GM12874 (cell line): ENCODE measurements around the gene CTNNA3.

Experiments used
- TF ChIP-seq, protein P1 (sequence below): IDR thresholded peaks from 2 replicates; pipeline ENCODE4 v1.5.1; 2011; ENCODE audit warnings: low read depth, mild to moderate bottlenecking, control low read depth, low read length, moderate library complexity; ENCODE audit not compliant: insufficient read depth

The CTNNA3 gene

DNA sequence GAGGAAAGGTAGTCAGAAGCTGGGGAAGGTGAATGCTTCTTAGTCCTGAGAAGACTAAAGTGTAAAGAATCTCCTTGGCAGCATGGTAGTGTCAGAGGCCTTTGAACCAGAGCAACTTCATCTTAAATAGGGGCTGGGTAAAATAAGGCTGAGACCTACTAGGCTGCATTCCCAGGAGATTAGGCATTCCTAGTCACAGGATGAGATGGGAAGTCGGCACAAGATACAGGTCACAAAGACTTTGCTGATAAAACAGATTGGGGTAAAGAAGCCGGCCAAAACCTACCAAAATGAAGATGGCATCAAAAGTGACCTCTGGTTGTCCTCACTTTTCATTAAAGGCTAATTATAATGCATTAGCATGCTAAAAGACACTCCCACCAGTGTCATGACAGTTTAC is 418.6 kb downstream of the CTNNA3 start:
- TF ChIP-seq, protein P1, sequence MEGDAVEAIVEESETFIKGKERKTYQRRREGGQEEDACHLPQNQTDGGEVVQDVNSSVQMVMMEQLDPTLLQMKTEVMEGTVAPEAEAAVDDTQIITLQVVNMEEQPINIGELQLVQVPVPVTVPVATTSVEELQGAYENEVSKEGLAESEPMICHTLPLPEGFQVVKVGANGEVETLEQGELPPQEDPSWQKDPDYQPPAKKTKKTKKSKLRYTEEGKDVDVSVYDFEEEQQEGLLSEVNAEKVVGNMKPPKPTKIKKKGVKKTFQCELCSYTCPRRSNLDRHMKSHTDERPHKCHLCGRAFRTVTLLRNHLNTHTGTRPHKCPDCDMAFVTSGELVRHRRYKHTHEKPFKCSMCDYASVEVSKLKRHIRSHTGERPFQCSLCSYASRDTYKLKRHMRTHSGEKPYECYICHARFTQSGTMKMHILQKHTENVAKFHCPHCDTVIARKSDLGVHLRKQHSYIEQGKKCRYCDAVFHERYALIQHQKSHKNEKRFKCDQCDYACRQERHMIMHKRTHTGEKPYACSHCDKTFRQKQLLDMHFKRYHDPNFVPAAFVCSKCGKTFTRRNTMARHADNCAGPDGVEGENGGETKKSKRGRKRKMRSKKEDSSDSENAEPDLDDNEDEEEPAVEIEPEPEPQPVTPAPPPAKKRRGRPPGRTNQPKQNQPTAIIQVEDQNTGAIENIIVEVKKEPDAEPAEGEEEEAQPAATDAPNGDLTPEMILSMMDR = no peak

DNA sequence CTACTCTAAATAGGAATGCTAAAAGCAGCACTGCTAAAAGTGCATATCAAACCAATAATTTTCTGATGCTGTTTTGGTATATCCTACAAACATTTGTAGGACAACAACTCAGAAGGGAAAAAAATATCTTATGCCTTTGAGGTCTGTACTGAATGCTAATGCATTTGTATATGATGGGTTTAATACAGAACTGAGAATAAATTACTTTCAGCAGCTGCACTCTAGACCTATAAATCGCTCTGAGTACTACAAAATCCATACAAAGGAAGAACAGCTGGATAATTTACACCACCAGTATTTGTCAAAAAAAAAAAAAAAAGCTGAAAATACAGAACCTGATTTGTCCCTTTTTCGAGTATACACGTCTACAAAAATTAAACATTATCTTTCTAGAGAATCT is 426.2 kb downstream of the CTNNA3 start:
- TF ChIP-seq, protein P1 = no peak

DNA sequence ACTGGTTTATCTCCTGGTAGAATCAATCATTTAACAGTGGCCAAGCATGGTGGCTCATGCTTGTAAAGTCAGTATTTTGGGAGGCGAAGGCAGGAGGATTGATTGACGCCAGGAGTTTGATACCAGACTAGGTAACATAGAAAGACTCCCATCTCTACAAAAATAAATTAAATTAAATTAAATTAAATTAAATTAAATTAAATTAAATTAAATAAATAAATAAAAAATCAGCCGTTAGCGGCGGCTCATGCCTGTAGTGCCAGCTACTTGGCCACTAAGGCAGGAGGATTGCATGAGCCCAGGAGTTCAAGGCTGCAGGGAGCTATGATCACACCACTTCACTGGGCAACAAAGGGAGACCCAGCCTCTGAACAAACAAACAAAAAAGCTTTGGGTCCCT is 427.8 kb downstream of the CTNNA3 start:
- TF ChIP-seq, protein P1 = no peak

DNA sequence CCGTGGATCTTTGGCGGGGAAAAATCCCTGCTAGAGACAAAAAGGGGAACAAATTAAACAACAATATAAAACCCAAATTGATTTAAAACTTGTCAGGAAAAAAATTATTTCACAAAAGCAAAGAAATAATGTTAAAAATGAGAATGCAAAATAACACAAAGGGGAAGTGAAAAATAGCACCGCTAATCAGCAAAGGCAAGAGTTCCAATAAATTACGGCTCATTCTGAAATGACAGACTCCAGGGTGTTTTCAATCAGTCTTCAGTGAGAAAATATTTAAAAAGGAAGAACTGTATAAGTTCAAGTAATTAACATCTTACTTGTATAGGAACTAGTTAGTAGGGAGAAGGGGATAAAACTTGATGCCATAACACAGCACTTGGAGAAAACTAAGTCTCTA is 433.3 kb downstream of the CTNNA3 start:
- TF ChIP-seq, protein P1 = no peak

DNA sequence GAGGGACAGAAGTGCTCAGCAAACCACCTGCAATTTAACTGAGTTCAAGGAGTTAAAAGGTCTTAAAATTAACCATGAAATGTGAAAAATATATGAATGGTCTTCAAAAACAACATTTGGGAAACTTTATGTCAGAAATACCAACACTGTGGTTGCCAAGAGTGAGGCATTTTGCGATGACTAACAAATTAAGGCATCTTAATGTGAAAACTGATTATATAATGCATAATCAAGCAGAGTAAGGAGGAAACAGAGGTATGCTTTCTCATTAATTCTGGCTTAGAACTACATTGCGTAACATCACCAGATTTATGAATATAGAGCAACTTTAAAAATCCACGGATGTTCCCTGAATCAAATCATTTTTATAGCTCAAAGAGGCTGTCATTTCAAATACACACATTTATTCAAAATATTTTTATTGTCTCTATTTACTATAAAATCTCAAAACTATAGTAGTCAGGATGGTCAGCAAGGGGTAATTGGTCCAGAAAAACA is 434.6 kb downstream of the CTNNA3 start:
- TF ChIP-seq, protein P1 = no peak

DNA sequence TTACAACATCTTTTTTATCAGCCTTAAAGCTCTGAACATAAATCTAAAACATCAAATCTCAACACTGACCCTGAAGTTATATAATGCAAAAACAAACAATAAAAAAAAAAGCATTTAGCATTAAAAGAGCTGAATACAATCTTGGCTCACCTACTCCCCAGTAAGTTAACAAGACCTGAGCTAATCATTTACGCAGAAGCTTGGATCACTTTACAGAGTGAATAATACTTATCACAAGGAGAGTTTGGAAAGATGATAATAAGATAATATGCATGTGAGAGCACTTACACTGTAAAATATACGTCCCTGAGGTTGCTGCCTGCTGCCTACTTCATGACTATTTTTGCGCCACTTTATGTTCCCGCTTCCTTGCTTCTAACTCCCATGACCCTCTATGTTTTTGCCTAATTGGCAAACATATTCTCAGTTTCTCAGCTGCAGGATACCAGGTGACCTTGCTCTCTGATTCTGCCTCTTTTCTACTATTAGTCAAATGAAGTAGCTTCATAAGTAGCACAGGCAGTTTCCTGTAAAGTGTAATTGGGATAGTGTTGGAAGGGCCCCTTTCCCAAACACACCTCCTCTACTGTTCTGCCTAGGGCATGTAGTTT is 436.6 kb downstream of the CTNNA3 start:
- TF ChIP-seq, protein P1 = no peak

DNA sequence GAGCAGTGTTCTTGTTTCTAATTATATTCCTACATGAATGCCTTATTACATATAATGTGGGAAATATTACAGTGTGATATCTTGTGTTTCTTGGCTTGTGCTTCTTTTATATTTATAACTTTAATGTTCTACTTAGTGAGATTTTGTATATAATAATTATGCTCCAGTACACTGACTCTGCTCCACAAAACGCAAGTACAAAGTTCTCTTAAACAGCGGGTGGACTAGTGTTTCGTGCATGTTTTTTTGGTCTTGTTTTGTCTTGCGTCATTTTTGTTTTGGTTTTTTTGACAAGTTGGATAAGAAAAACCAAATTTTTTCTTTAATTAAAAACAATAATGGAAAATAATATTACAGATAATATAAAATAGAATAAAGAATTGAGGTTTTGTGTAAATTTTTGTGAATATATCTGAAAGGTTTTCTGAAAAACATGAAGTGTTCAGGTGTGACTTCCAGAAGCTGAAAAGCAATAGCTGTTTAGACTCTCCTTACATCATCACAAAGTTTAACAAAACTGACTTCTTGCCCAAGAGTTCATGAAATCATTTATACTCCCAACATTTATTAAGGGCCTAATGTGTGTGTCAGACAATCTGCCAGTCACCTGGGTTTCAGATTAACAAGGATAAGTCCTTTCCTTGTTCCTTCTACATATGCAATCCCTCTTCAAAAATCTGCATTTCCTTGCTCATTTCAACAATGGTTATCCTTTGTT is 438.4 kb downstream of the CTNNA3 start:
- TF ChIP-seq, protein P1 = no peak
